Mammary epithelial cell (primary cell): ENCODE results near the gene KCNH1.

Experiments used
- CTCF ChIP-seq, 2 donors: IDR thresholded peaks in 1 of 2; conservative IDR thresholded peaks in 1 of 2; 2 replicates each; pipeline ENCODE4 v1.5.1; 2011 to 2012; ENCODE audit warnings: inconsistent platforms in 2 of 2, low read length in 2 of 2, mild to moderate bottlenecking in 2 of 2, control low read depth in 1 of 2, low read depth in 1 of 2; ENCODE audit not compliant: insufficient read depth in 1 of 2; ENCODE audit errors: extremely low read depth in 1 of 2
- EZH2 ChIP-seq: IDR thresholded peaks from 2 replicates; pipeline ENCODE4 v1.6.1; 2012; ENCODE audit warnings: low read length, inconsistent platforms, borderline replicate concordance

GRCh38 chr1:210882414-210883221, 251.3 kb downstream of the KCNH1 start:
- TF ChIP-seq EZH2 (no peak), CTCF (conservative IDR thresholded peaks at IDR 0.05 in 1 of 2, IDR thresholded peaks at IDR 0.05 in 1 of 2; ENCODE audit: extremely low read depth in 1 of 2, insufficient read depth in 1 of 2, low read depth in 1 of 2, low read length in 2 of 2) (no peak)
